ENCODE data around the gene KCTD13.
A peak's percentile ranks its signal among the peaks of the same experiment; 100 is the strongest.

The KCTD13 gene

DNA sequence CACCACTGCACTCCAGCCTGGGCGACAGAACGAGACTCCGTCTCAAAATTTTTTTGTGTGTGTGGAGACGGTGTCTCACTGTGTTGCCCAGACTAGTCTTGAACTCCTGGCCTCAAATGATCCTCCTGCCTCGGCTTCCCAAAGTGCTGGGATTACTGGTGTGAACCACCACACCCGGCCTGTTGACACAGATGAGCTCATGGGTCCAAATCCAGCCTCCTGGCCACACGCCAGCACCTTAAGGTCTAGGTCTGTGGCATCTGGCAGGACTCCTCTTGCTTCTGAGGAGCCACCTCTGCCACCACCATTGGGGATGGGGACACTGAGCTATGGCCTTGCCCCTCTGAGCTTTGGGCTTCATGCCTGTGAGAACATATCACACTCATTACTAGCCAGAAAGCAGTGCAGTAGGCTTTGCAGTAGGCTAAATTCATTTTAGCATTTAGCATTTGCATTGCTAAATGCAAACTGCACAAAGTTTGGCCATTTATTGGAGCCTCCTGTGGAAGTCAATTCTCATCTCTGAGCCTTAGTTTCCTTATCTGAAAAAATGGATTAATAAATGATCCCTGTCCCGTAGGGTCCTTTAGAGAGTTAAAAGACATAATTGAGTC, 57.5 kb downstream of the KCTD13 start:
- no peak for DNase-seq
- no peak overlapping the region for H2BK15ac ChIP-seq (ENCODE audit: low read depth, poor library complexity, severe bottlenecking)
- no peak overlapping the region for H3K4ac ChIP-seq (ENCODE audit: low read depth in 1 of 2, low read length in 2 of 2)
- no peak overlapping the region for H2AFZ ChIP-seq (ENCODE audit: low read depth, low read length)
- no peak overlapping the region for H3K14ac ChIP-seq (ENCODE audit: low read length in 2 of 2)
- H2BK12ac ChIP-seq (ENCODE audit: low read length in 2 of 2) = no peak overlapping the region
- no peak overlapping the region for H3K4me3 ChIP-seq (ENCODE audit: insufficient read depth in 1 of 2, low read depth in 1 of 2, low read length in 2 of 2)
- no peak overlapping the region for H3K9ac ChIP-seq (ENCODE audit: low read length)
- peaks cover 0 to 6% of the 10 kb centered on the region in 2 experiments for H3K27me3 ChIP-seq (ENCODE audit: control insufficient read depth in 1 of 2, insufficient read depth in 1 of 2, low read length in 2 of 2)
- no peak overlapping the region for H2AK5ac ChIP-seq (ENCODE audit: low read length, severe bottlenecking)
- 91% methylated on average over 8 of the region's 8 CpGs for WGBS
- no peak overlapping the region for H3K4me2 ChIP-seq (ENCODE audit: low read length, poor library complexity, severe bottlenecking)
- H2BK5ac ChIP-seq (ENCODE audit: low read depth, low read length, poor library complexity, severe bottlenecking) = no peak overlapping the region
- H4K8ac ChIP-seq (ENCODE audit: low read length) = no peak overlapping the region
- no peak overlapping the region for H4K91ac ChIP-seq (ENCODE audit: low read length)
- H3K79me1 ChIP-seq (replicated peaks; ENCODE audit: low read length, poor library complexity, severe bottlenecking) = no peaks in the 10 kb centered on the region
- peaks cover 0 to 24% of the 10 kb centered on the region in 2 experiments for H3K36me3 ChIP-seq (ENCODE audit: control insufficient read depth in 1 of 2, insufficient read depth in 2 of 2, low read depth in 1 of 2, low read length in 2 of 2)
- H3K9me3 ChIP-seq (ENCODE audit: control insufficient read depth, low read length) = no peaks in the 10 kb centered on the region
- no peak overlapping the region for H3K27ac ChIP-seq (ENCODE audit: low read length, poor library complexity, severe bottlenecking)
- H3K4me1 ChIP-seq (ENCODE audit: control insufficient read depth, insufficient read depth, low read depth, low read length) = peaks cover 4% of the 10 kb centered on the region
- no peak overlapping the region for H2BK120ac ChIP-seq (ENCODE audit: low read depth, low read length)
- no peak overlapping the region for H3K23ac ChIP-seq (ENCODE audit: low read length in 2 of 2)
- H3K18ac ChIP-seq (ENCODE audit: low read depth in 1 of 2, low read length in 2 of 2) = no peak overlapping the region

- WGBS = 85% methylated on average over 9 of the region's 9 CpGs
- Histone ChIP-seq H3K4me1 (ENCODE audit: control insufficient read depth, insufficient read depth, low read depth, low read length) (peaks cover 10% of the 10 kb centered on the region), H2AFZ (ENCODE audit: low read depth, low read length) (no peak overlapping the region)
Observed at GRCh38 chr16:29864205-29864604, 61.8 kb downstream of the KCTD13 start.

GRCh38 chr16:29863669-29863984, 62.4 kb downstream of the KCTD13 start:
- no peak overlapping the region for H2AK5ac ChIP-seq (ENCODE audit: low read length, severe bottlenecking)
- DNase-seq = no peak
- peak overlapping the region; percentile 92 for H3K9ac ChIP-seq (ENCODE audit: low read length)

More at GRCh38 chr16:29864205-29864604, 61.8 kb downstream of the KCTD13 start:
- no peaks in the 10 kb centered on the region for H3K27me3 ChIP-seq (ENCODE audit: control insufficient read depth in 1 of 2, insufficient read depth in 1 of 2, low read length in 2 of 2)
- no peak overlapping the region for H2BK5ac ChIP-seq (ENCODE audit: low read depth, low read length, poor library complexity, severe bottlenecking)
- H3K18ac ChIP-seq (ENCODE audit: low read depth in 1 of 2, low read length in 2 of 2) = no peak overlapping the region
- no peaks in the 10 kb centered on the region for H3K9me3 ChIP-seq (ENCODE audit: control insufficient read depth, low read length)
- H2AK5ac ChIP-seq (ENCODE audit: low read length, severe bottlenecking) = no peak overlapping the region
- no peak overlapping the region for H4K91ac ChIP-seq (ENCODE audit: low read length)
- no peak overlapping the region for H2BK120ac ChIP-seq (ENCODE audit: low read depth, low read length)
- no peak overlapping the region for H2BK12ac ChIP-seq (ENCODE audit: low read length in 2 of 2)
- H3K4me3 ChIP-seq (ENCODE audit: insufficient read depth in 1 of 2, low read depth in 1 of 2, low read length in 2 of 2) = no peak overlapping the region
- H3K27ac ChIP-seq (ENCODE audit: low read length, poor library complexity, severe bottlenecking) = no peak overlapping the region
- no peak overlapping the region for H3K14ac ChIP-seq (ENCODE audit: low read length in 2 of 2)
- H3K79me1 ChIP-seq (replicated peaks; ENCODE audit: low read length, poor library complexity, severe bottlenecking) = peaks cover 12% of the 10 kb centered on the region
- H3K36me3 ChIP-seq (ENCODE audit: control insufficient read depth in 1 of 2, insufficient read depth in 2 of 2, low read depth in 1 of 2, low read length in 2 of 2) = peaks cover 18 to 22% of the 10 kb centered on the region in 2 experiments
- no peak overlapping the region for H2BK15ac ChIP-seq (ENCODE audit: low read depth, poor library complexity, severe bottlenecking)
- H3K4ac ChIP-seq (ENCODE audit: low read depth in 1 of 2, low read length in 2 of 2) = no peak overlapping the region
- H3K4me2 ChIP-seq (ENCODE audit: low read length, poor library complexity, severe bottlenecking) = no peak overlapping the region
- no peak overlapping the region for H3K23ac ChIP-seq (ENCODE audit: low read length in 2 of 2)
- no peak overlapping the region for H3K9ac ChIP-seq (ENCODE audit: low read length)
- DNase-seq = no peak
- no peak overlapping the region for H4K8ac ChIP-seq (ENCODE audit: low read length)

DNA sequence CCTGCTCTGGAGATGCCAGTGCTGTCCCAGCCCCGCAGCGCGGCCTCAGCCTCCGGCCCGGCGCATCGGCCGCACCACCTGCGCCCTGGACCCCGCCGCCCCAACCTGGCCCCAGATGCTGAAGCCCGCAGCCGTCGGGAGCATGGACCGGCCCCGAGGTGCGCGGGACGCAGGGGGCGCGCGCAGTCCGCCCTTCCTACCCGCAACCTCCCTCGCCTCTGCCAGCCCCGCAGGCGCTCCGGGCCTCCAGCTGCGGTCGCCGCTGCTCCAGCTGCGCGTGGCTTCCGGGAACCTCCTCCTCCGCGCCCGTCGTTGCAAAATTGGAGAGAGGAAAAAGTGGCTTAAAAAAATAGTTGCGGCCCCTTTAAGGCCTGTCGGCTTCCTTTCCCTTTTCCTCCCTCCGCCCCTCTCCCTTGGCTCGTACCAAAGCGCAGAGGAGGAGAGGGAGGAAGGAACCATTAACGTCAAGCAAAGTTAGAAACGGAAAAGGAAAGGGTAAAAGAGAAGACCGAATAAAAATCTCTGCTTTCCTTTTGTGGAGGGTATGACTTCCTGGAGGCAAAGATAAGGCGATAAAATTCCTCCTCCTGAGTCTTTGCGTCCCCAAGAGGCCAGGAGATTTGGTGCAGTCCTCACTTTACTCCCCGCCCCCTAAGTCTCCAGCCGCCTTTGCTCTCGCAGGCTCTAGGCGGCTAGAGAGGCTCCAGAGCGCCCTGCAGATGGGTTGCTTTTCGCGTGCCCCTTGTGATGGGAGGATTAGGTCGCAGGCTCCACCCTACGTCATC, 63.0 kb downstream of the KCTD13 start, which contains the start of gene CDIPT:
CDIPT (minus strand) TSS at position 343 of the 785 bp plus-strand sequence. CDS start 369 bp downstream, outside the sequence.
- H3K18ac ChIP-seq (ENCODE audit: low read depth in 1 of 2, low read length in 2 of 2) = peak within 1 kb of the TSS; percentile 62 to 88
- peak; percentile 97 for DNase-seq

More at GRCh38 chr16:29863669-29863984, 62.4 kb downstream of the KCTD13 start:
- Histone ChIP-seq H3K4me3 (ENCODE audit: insufficient read depth in 1 of 2, low read depth in 1 of 2, low read length in 2 of 2) (peak overlapping the region in 1 of 2 experiments; percentile 97), H2BK12ac (ENCODE audit: low read length in 2 of 2) (peak overlapping the region in 1 of 2 experiments; percentile 24), H3K27me3 (ENCODE audit: control insufficient read depth in 1 of 2, insufficient read depth in 1 of 2, low read length in 2 of 2) (no peaks in the 10 kb centered on the region), H2AFZ (ENCODE audit: low read depth, low read length) (no peak overlapping the region), H2BK5ac (ENCODE audit: low read depth, low read length, poor library complexity, severe bottlenecking) (no peak overlapping the region), H3K36me3 (ENCODE audit: control insufficient read depth in 1 of 2, insufficient read depth in 2 of 2, low read depth in 1 of 2, low read length in 2 of 2) (peaks cover 23 to 27% of the 10 kb centered on the region in 2 experiments), H3K14ac (ENCODE audit: low read length in 2 of 2) (no peak overlapping the region), H3K4ac (ENCODE audit: low read depth in 1 of 2, low read length in 2 of 2) (no peak overlapping the region), H3K27ac (ENCODE audit: low read length, poor library complexity, severe bottlenecking) (no peak overlapping the region), H2BK120ac (ENCODE audit: low read depth, low read length) (no peak overlapping the region), H3K18ac (ENCODE audit: low read depth in 1 of 2, low read length in 2 of 2) (no peak overlapping the region), H3K9me3 (ENCODE audit: control insufficient read depth, low read length) (no peaks in the 10 kb centered on the region), H2BK15ac (ENCODE audit: low read depth, poor library complexity, severe bottlenecking) (no peak overlapping the region), H4K91ac (ENCODE audit: low read length) (no peak overlapping the region), H3K79me1 (replicated peaks; ENCODE audit: low read length, poor library complexity, severe bottlenecking) (peaks cover 12% of the 10 kb centered on the region), H3K23ac (ENCODE audit: low read length in 2 of 2) (no peak overlapping the region), H3K4me1 (ENCODE audit: control insufficient read depth, insufficient read depth, low read depth, low read length) (peaks cover 10% of the 10 kb centered on the region), H3K4me2 (ENCODE audit: low read length, poor library complexity, severe bottlenecking) (peak overlapping the region; percentile 45), H4K8ac (ENCODE audit: low read length) (peak overlapping the region; percentile 86)
- WGBS = 43% methylated on average over 14 of the region's 16 CpGs

More for the DNA sequence above, 63.0 kb downstream of the KCTD13 start, which contains the start of gene CDIPT:
- Histone ChIP-seq H3K4me1 (ENCODE audit: control insufficient read depth, insufficient read depth, low read depth, low read length) (peaks cover 10% of the 10 kb centered on the region), H3K27ac (ENCODE audit: low read length, poor library complexity, severe bottlenecking) (peak within 1 kb of the TSS; percentile 90), H2BK15ac (ENCODE audit: low read depth, poor library complexity, severe bottlenecking) (peak within 1 kb of the TSS; percentile 93), H3K9ac (ENCODE audit: low read length) (peak within 1 kb of the TSS; percentile 92), H3K14ac (ENCODE audit: low read length in 2 of 2) (peak within 1 kb of the TSS in 1 of 2 experiments; percentile 85), H3K4ac (ENCODE audit: low read depth in 1 of 2, low read length in 2 of 2) (peak within 1 kb of the TSS in 1 of 2 experiments; percentile 81), H4K91ac (ENCODE audit: low read length) (peak within 1 kb of the TSS; percentile 47), H3K79me1 (replicated peaks; ENCODE audit: low read length, poor library complexity, severe bottlenecking) (peaks cover 12% of the 10 kb centered on the region), H2AK5ac (ENCODE audit: low read length, severe bottlenecking) (no peak within 1 kb of the TSS), H2AFZ (ENCODE audit: low read depth, low read length) (peak within 1 kb of the TSS; percentile 80), H3K36me3 (ENCODE audit: control insufficient read depth in 1 of 2, insufficient read depth in 2 of 2, low read depth in 1 of 2, low read length in 2 of 2) (peaks cover 27 to 32% of the 10 kb centered on the region in 2 experiments), H4K8ac (ENCODE audit: low read length) (peak within 1 kb of the TSS; percentile 86), H3K23ac (ENCODE audit: low read length in 2 of 2) (peak within 1 kb of the TSS in 1 of 2 experiments; percentile 67), H3K27me3 (ENCODE audit: control insufficient read depth in 1 of 2, insufficient read depth in 1 of 2, low read length in 2 of 2) (no peaks in the 10 kb centered on the region), H2BK12ac (ENCODE audit: low read length in 2 of 2) (peak within 1 kb of the TSS in 1 of 2 experiments; percentile 24), H3K4me3 (ENCODE audit: insufficient read depth in 1 of 2, low read depth in 1 of 2, low read length in 2 of 2) (peak within 1 kb of the TSS; percentile 96 to 97), H3K9me3 (ENCODE audit: control insufficient read depth, low read length) (no peaks in the 10 kb centered on the region), H3K4me2 (ENCODE audit: low read length, poor library complexity, severe bottlenecking) (peak within 1 kb of the TSS; percentile 51), H2BK120ac (ENCODE audit: low read depth, low read length) (no peak within 1 kb of the TSS), H2BK5ac (ENCODE audit: low read depth, low read length, poor library complexity, severe bottlenecking) (peak within 1 kb of the TSS; percentile 80)
- WGBS = under 1% methylated on average over 27 of the region's 57 CpGs
